CD4-positive, alpha-beta memory T cell (primary cell): ENCODE results near the gene NPTX2. TPM values are rescaled to one million over a fixed set of nuclear protein-coding genes. Genes with fewer than 3 reads are reported as not detected.

Experiments
- CTCF ChIA-PET: fragments of 350-600 bp; sonication (Branson Sonifier 250); formaldehyde crosslinking; loops from one replicate; lab custom pipeline; 2021; ENCODE audit warnings: inconsistent platforms; ENCODE audit not compliant: partially characterized antibody; lab: Charles Lee
- POLR2A ChIA-PET: fragments of 350-600 bp; sonication (Branson Sonifier 250); formaldehyde crosslinking; loops from one replicate; lab custom pipeline; 2021; ENCODE audit not compliant: partially characterized antibody; lab: Charles Lee
- DNase-seq, 5 donors: peaks; one replicate each; pipeline versions ENCODE4 v3.0.0 to v3.0.0-alpha.2; 2020 to 2022; ENCODE audit warnings: mixed read lengths in 1 of 5
- H3K27ac ChIP-seq: one replicate; pipeline ENCODE4 v1.7.0; 2013; ENCODE audit warnings: low read depth, low read length
- H3K27me3 ChIP-seq: 2 replicates; pipeline ENCODE4 v1.7.0; 2013; ENCODE audit warnings: mild to moderate bottlenecking, low read length, moderate library complexity; ENCODE audit not compliant: insufficient read depth
- H3K36me3 ChIP-seq: 2 replicates; pipeline ENCODE4 v1.7.0; 2013; ENCODE audit warnings: mild to moderate bottlenecking, low read length, moderate library complexity; ENCODE audit not compliant: insufficient read depth
- H3K4me1 ChIP-seq: 2 replicates; pipeline ENCODE4 v1.7.0; 2013; ENCODE audit warnings: mild to moderate bottlenecking, low read length, moderate library complexity; ENCODE audit not compliant: insufficient read depth
- H3K4me3 ChIP-seq, 2 donors: one replicate each; pipeline ENCODE4 v1.7.0; 2013; ENCODE audit warnings: low read length in 2 of 2, mild to moderate bottlenecking in 1 of 2
- H3K9me3 ChIP-seq, 2 donors: one replicate each; pipeline ENCODE4 v1.7.0; 2013; ENCODE audit warnings: low read length in 2 of 2, control low read depth in 1 of 2; ENCODE audit not compliant: control insufficient read depth in 1 of 2
- H3K27ac Mint-ChIP-seq, 7 donors: one replicate each; pipeline ENCODE4 v1.8.0; 2020 to 2021; ENCODE audit warnings: mixed read lengths in 7 of 7, mild to moderate bottlenecking in 6 of 7, inconsistent platforms in 3 of 7, moderate library complexity in 3 of 7
- H3K27me3 Mint-ChIP-seq, 2 donors: one replicate each; pipeline ENCODE4 v1.8.0; 2020 to 2021; ENCODE audit warnings: mixed read lengths in 2 of 2
- H3K36me3 Mint-ChIP-seq, 2 donors: one replicate each; pipeline ENCODE4 v1.8.0; 2020 to 2021; ENCODE audit warnings: mixed read lengths in 2 of 2, inconsistent platforms in 1 of 2, mild to moderate bottlenecking in 1 of 2
- H3K4me1 Mint-ChIP-seq, 4 donors: one replicate each; pipeline ENCODE4 v1.8.0; 2020 to 2021; ENCODE audit warnings: mixed read lengths in 4 of 4, mild to moderate bottlenecking in 1 of 4
- H3K4me3 Mint-ChIP-seq, 8 donors: one replicate each; pipeline ENCODE4 v1.8.0; 2020 to 2021; ENCODE audit warnings: mixed read lengths in 8 of 8, mild to moderate bottlenecking in 7 of 8, moderate library complexity in 6 of 8, inconsistent platforms in 3 of 8
- H3K9me3 Mint-ChIP-seq, 8 donors: one replicate each; pipeline ENCODE4 v1.8.0; 2020 to 2021; ENCODE audit warnings: mixed read lengths in 8 of 8, mild to moderate bottlenecking in 5 of 8, inconsistent platforms in 3 of 8, moderate library complexity in 1 of 8
- intact Hi-C: fragments of 100-400 bp; cut with micrococcal nuclease; formaldehyde crosslinking; loops from one replicate; pipeline ENCODE4 v1.15.1; 2023
- polyA plus RNA-seq, 2 donors: library from polyadenylated mRNA; unstranded; fragments of 300-500 nt; fragmentation: Illumina TruSeq; gene quantifications; one replicate each; pipeline ENCODE4 v1.2.3, GENCODE V29; 2021
- total RNA-seq, 2 experiments: library from RNA; stranded (reverse); gene quantifications; one replicate each; pipeline ENCODE4 v1.2.3, GENCODE V29; 2021

The NPTX2 gene
- total and polyA plus RNA-seq, 4 experiments from 2014 or later, result not detected

DNA sequence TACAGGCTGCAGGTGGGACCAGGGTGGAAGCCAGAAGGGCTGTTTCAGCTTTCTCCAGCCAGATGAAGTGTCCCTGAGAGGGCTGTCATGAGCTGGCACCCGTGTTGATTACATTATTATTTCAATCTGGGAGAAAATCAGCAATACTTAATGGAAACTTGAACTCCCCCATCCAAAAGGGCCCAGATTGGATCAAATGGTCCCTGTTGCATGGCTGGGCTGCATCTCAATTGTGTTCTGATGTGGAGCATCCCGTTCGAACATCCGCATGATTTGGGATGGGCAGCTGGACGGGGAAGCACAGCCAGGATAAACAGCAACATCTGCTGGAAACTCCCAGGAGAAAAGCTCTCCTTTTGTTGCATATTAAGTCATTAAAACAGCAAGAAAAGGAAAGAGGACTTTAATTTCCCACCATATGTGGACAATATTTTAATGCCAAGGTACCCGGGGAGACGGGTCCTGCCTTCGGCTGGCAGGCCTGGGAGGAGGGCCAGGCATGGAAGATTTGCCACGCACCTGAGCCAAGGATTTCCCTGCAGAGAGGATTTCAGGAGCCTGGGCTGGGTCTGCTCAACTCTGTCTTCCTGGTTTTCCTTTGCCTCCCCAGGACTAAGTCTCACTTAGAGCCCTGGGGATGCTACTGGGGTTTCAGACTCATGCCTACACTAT is 52.4 kb downstream of the NPTX2 start:
- no peak for DNase-seq
- Histone ChIP-seq H3K27ac (no peak overlapping the region), H3K36me3 (no peaks in the 10 kb centered on the region), H3K27me3 (no peaks in the 10 kb centered on the region), H3K4me3 (no peak overlapping the region), H3K4me1 (no peaks in the 10 kb centered on the region), H3K9me3 (no peaks in the 10 kb centered on the region)
- Mint-ChIP-seq H3K27ac (no peak overlapping the region), H3K9me3 (peaks cover 0 to 20% (median 4%) of the 10 kb centered on the region in 8 donors), H3K4me3 (no peak overlapping the region), H3K27me3 (peaks cover 0 to 3% of the 10 kb centered on the region in 2 donors), H3K4me1 (no peaks in the 10 kb centered on the region), H3K36me3 (no peaks in the 10 kb centered on the region)
- ChIA-PET POLR2A (no interaction called here), CTCF (interaction anchor here (0.6 to 1.2 kb wide), 2 partner anchors 11 to 80 kb away, joined by 3 read pairs; no protein-coding TSS in a partner anchor)
- intact Hi-C loops, result no loop called here

DNA sequence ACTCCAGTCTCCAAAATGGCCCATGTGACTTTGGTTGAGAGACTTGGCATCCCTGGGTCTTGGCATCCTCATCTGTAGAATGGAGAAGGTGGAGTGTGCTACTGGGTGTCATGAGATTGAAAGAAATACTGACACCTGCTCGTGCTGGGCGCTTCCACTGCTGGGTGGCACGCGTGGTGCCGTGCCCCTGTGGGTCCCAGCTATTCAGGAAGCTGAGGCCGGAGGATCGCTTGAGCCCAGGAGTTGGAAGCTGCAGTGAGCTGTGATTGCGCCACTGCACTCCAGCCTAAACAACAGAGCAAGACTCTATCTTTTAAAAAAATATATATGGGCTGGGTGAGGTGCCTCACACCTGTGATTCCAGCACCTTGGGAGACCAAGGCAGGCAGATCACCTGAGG is 53.1 kb downstream of the NPTX2 start:
- peaks cover 0 to 1% of the 10 kb centered on the region in 2 donors for H3K27me3 Mint-ChIP-seq
- Histone ChIP-seq H3K4me1 (no peaks in the 10 kb centered on the region), H3K36me3 (no peaks in the 10 kb centered on the region), H3K27ac (no peak overlapping the region), H3K9me3 (no peaks in the 10 kb centered on the region), H3K27me3 (no peaks in the 10 kb centered on the region), H3K4me3 (no peak overlapping the region)
- intact Hi-C loops, result no loop called here
- no peaks in the 10 kb centered on the region for H3K4me1 Mint-ChIP-seq
- no peaks in the 10 kb centered on the region for H3K36me3 Mint-ChIP-seq
- no peak overlapping the region for H3K4me3 Mint-ChIP-seq
- no peak for DNase-seq
- ChIA-PET POLR2A (no interaction called here), CTCF (no interaction called here)
- no peak overlapping the region for H3K27ac Mint-ChIP-seq
- peaks cover 0 to 20% (median 4%) of the 10 kb centered on the region in 8 donors for H3K9me3 Mint-ChIP-seq

DNA sequence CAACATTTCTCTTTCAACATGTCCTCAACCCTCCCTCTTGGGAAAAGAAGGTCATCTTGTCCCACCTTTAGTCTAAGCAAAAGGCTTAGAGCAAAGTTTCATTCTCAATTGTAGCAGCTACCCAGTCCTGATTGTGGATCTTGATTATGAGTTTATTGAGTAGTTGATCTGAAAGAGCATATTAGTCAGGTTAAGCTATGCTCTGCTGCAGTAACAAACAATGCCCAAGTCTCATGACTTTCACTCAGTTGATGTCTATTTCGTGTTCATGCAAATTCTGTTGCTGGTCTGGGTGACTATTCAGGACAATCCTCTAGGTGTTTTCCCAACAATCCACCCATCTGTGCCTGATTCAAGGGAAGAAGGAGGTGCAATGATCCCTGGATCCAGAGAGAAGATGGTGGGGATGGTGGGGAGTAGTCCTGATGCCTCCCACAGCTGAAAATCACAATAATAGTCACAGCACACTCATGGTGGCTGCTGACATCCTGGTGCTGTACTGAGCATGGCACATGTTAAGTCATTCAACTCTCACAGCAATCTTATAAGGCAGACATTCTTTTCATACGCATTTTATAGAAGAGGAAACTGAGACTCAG is 54.7 kb downstream of the NPTX2 start:
- Mint-ChIP-seq H3K4me3 (no peak overlapping the region), H3K4me1 (no peaks in the 10 kb centered on the region), H3K9me3 (peaks cover 0 to 17% (median 4%) of the 10 kb centered on the region in 8 donors), H3K36me3 (no peaks in the 10 kb centered on the region), H3K27ac (no peak overlapping the region), H3K27me3 (peaks cover 0 to 1% of the 10 kb centered on the region in 2 donors)
- no peaks in the 10 kb centered on the region for H3K36me3 ChIP-seq
- H3K9me3 ChIP-seq, result no peaks in the 10 kb centered on the region
- H3K4me3 ChIP-seq, result no peak overlapping the region
- H3K27ac ChIP-seq, result no peak overlapping the region
- ChIA-PET CTCF (no interaction called here), POLR2A (no interaction called here)
- no peak for DNase-seq
- H3K27me3 ChIP-seq, result no peaks in the 10 kb centered on the region
- H3K4me1 ChIP-seq, result no peaks in the 10 kb centered on the region
- intact Hi-C loops, result no loop called here

DNA sequence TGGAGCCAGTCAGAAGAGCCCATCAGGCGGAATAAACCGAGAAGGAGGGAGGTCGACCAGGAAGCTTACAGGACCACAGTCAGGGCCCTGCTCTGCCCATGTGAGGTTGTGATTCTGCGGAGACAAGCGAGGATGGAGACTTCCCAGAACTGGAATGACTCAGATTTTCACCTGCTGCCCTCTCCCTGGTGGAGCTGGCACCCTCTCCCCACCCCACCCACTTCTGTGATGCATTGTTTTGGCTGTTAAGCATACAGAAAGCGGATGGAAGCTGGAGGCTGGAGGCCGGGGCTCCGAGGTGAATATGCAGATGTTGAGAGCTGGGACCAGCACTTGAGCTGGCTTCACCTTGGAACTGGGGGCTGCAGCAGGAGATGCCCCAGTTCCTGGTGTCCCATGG is 57.4 kb downstream of the NPTX2 start:
- DNase-seq, result no peak
- ChIA-PET POLR2A (interaction anchor here (0.5 kb wide), 1 partner anchor 61 kb away, joined by 3 read pairs; no protein-coding TSS in a partner anchor), CTCF (interaction anchor here (0.6 kb wide), 1 partner anchor 156 kb away, joined by 3 read pairs; no protein-coding TSS in a partner anchor)
- Mint-ChIP-seq H3K4me1 (no peaks in the 10 kb centered on the region), H3K36me3 (no peaks in the 10 kb centered on the region), H3K9me3 (peaks cover 0 to 21% (median 8%) of the 10 kb centered on the region in 8 donors), H3K27ac (no peak overlapping the region), H3K27me3 (no peaks in the 10 kb centered on the region), H3K4me3 (no peak overlapping the region)
- Histone ChIP-seq H3K27me3 (no peaks in the 10 kb centered on the region), H3K36me3 (no peaks in the 10 kb centered on the region), H3K4me3 (no peak overlapping the region), H3K9me3 (peaks cover 0 to 3% of the 10 kb centered on the region in 2 donors), H3K27ac (no peak overlapping the region), H3K4me1 (no peaks in the 10 kb centered on the region)
- intact Hi-C loops, result no loop called here

DNA sequence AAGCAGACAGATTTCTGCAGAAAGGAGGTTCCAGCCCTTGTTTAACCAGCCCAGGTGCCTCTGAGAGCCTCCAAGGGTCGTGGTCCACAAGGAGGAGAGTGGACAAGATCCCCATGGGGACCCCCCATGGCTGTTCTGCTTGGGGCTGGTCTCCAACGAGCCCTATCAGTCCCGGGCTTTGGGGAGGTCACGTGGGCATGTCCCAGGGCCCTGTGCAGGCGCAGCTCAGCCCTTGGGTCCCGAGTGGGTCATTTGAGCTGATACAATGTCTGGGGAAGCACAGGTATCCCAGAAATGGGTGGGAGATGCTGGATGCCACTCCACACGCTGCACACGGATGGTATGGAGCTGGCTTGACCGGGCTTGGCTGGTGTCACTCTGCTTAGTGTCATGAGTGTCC is 57.8 kb downstream of the NPTX2 start:
- Mint-ChIP-seq H3K36me3 (no peaks in the 10 kb centered on the region), H3K4me1 (no peaks in the 10 kb centered on the region), H3K4me3 (no peak overlapping the region), H3K9me3 (peaks cover 0 to 21% (median 8%) of the 10 kb centered on the region in 8 donors), H3K27me3 (no peaks in the 10 kb centered on the region), H3K27ac (no peak overlapping the region)
- Histone ChIP-seq H3K9me3 (peaks cover 0 to 3% of the 10 kb centered on the region in 2 donors), H3K27ac (no peak overlapping the region), H3K4me1 (no peaks in the 10 kb centered on the region), H3K27me3 (no peaks in the 10 kb centered on the region), H3K36me3 (no peaks in the 10 kb centered on the region), H3K4me3 (no peak overlapping the region)
- no peak for DNase-seq
- ChIA-PET POLR2A (interaction anchor here (0.5 kb wide), 1 partner anchor 61 kb away, joined by 3 read pairs; no protein-coding TSS in a partner anchor), CTCF (interaction anchor here (0.6 kb wide), 1 partner anchor 156 kb away, joined by 3 read pairs; no protein-coding TSS in a partner anchor)
- intact Hi-C loops, result no loop called here

DNA sequence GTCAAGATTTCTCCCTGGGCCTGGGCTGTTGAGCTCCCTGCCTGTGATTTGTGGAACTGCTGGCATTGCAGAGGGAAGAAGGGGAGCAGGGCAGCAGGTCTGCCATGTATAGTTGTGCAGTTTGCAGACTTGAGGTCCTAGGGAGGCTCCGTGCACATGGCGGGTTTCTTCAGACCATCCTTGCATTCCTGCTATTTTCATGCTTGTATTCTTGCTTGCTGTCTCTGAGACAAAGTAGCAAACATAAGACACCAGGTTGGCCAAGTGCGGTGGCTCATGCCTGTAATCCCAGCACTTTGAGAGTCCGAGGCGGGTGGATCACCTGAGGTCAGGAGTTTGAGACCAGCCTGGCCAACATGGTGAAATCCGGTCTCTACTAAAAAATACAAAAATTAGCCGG is 61.1 kb downstream of the NPTX2 start:
- no peak for DNase-seq
- no peaks in the 10 kb centered on the region for H3K36me3 ChIP-seq
- no peak overlapping the region for H3K27ac ChIP-seq
- Mint-ChIP-seq H3K36me3 (no peaks in the 10 kb centered on the region), H3K27me3 (peaks cover 0 to 2% of the 10 kb centered on the region in 2 donors), H3K4me1 (peaks cover 0 to 3% (median 0%) of the 10 kb centered on the region in 4 donors), H3K27ac (no peak overlapping the region), H3K9me3 (peaks cover 0 to 13% (median 6%) of the 10 kb centered on the region in 8 donors), H3K4me3 (no peak overlapping the region)
- H3K9me3 ChIP-seq, result peaks cover 0 to 3% of the 10 kb centered on the region in 2 donors
- no peak overlapping the region for H3K4me3 ChIP-seq
- POLR2A ChIA-PET, result no interaction called here
- no peaks in the 10 kb centered on the region for H3K4me1 ChIP-seq
- no peaks in the 10 kb centered on the region for H3K27me3 ChIP-seq
- CTCF ChIA-PET, result no interaction called here
- intact Hi-C loops, result no loop called here
